Endodermal cell (in vitro differentiated cells): Measurements from ENCODE around the gene PBXIP1. TPM values are rescaled to one million over a fixed set of nuclear protein-coding genes. Genes with fewer than 3 reads are reported as not detected.
A peak's percentile ranks its signal among the peaks of the same experiment; 100 is the strongest.

Experiments used
- DNase-seq: peaks from one replicate; pipeline ENCODE4 v3.0.0-alpha.2; 2017
- H3K27ac ChIP-seq: 2 replicates; pipeline ENCODE4 v1.5.1; 2013; ENCODE audit warnings: mild to moderate bottlenecking, low read depth, low read length, moderate library complexity
- H3K27me3 ChIP-seq: 2 replicates; pipeline ENCODE4 v1.6.1; 2013; ENCODE audit warnings: mild to moderate bottlenecking, low read length, moderate library complexity; ENCODE audit not compliant: insufficient read depth, control insufficient read depth, poor library complexity, severe bottlenecking
- H3K36me3 ChIP-seq: 2 replicates; pipeline ENCODE4 v1.7.0; 2013; ENCODE audit warnings: mild to moderate bottlenecking, low read length, moderate library complexity; ENCODE audit not compliant: control insufficient read depth, insufficient read depth
- H3K4me1 ChIP-seq: one replicate; pipeline ENCODE4 v1.7.0; 2013; ENCODE audit warnings: low read length; ENCODE audit not compliant: control insufficient read depth, insufficient read depth
- H3K4me3 ChIP-seq: 2 replicates; pipeline ENCODE4 v1.5.1; 2013; ENCODE audit warnings: mild to moderate bottlenecking, low read length, moderate library complexity
- H3K9ac ChIP-seq: 2 replicates; pipeline ENCODE4 v1.6.1; 2013; ENCODE audit warnings: mild to moderate bottlenecking, low read length, moderate library complexity; ENCODE audit not compliant: poor library complexity, severe bottlenecking; ENCODE audit errors: extremely low read depth
- H3K9me3 ChIP-seq: 2 replicates; pipeline ENCODE4 v1.6.1; 2013; ENCODE audit warnings: mild to moderate bottlenecking, low read length, moderate library complexity; ENCODE audit not compliant: control insufficient read depth
- H3K27ac Mint-ChIP-seq: 2 replicates; pipeline ENCODE4 v1.8.0; 2020; ENCODE audit warnings: mixed read lengths
- H3K27me3 Mint-ChIP-seq: 2 replicates; pipeline ENCODE4 v1.8.0; 2021; ENCODE audit warnings: mild to moderate bottlenecking, mixed read lengths; ENCODE audit not compliant: insufficient read depth
- H3K36me3 Mint-ChIP-seq: 2 replicates; pipeline ENCODE4 v1.8.0; 2020; ENCODE audit warnings: low read depth, mixed read lengths
- H3K4me1 Mint-ChIP-seq: 2 replicates; pipeline ENCODE4 v1.8.0; 2020; ENCODE audit warnings: mixed read lengths
- H3K4me3 Mint-ChIP-seq: 2 replicates; pipeline ENCODE4 v1.8.0; 2020; ENCODE audit warnings: mild to moderate bottlenecking, moderate library complexity, mixed read lengths
- H3K9me3 Mint-ChIP-seq: 2 replicates; pipeline ENCODE4 v1.8.0; 2020; ENCODE audit warnings: mild to moderate bottlenecking, mixed read lengths
- WGBS, 2 experiments: methylation state at CpG; one replicate each; pipeline versions ENCODE4 v1.1.5 to v1.1.7; 2013; ENCODE audit warnings: missing lambda C conversion rate in 2 of 2, mixed read lengths in 1 of 2; ENCODE audit not compliant: insufficient coverage in 1 of 2, insufficient read length in 1 of 2; 5-methylcytosine and 5-hydroxymethylcytosine counted together
- total RNA-seq, 2 donors: library from RNA; stranded (reverse); fragmentation: NEBNext Ultra II Directional in 1 of 2; extraction: Animal tissue kit (Norgen Biotek cat#: 25700) in 1 of 2; gene quantifications; 2 replicates in 1 of 2; 3 replicates in 1 of 2; pipeline ENCODE4 v1.2.1, GENCODE V29; 2021
- TF ChIP-seq, protein P1 (sequence below): fragments of 200-600 bp; sonication (generic); conservative IDR thresholded peaks from 2 replicates; pipeline ENCODE4 v1.5.0; 2021; ENCODE audit warnings: antibody characterized with exemption, mild to moderate bottlenecking

PBXIP1 gene
- total RNA-seq, 2 donors from 2014 or later, result 42.5 to 61.3 TPM

DNA sequence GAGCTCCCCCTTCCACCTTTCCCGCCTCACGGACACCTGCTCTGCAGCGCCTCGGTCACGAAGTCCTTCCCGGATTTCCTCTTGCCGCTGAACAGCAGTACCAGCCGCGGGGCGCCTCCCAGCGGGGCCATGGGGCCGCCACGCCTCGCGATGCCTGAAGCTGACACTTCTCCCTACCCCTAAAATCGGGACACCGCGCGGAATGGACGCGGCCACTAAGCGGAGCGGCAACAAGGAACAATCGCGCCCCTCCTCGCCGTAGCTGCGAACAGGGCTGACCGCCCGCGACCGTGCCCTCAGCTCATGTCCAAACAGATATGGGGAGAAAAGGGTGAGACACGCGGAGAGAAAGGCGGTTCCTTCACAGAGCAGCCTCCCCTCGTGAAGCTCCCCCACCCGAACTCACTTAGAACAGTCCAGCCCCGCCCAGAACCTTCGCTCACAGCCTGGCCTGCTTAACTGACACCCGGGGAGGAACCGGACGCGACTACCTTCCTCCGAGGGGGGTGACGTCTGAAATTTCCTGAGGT lies 19.3 kb downstream of the PBXIP1 start, which contains the start of gene PMVK:
TSS of gene PMVK (minus strand) at position 165 of the 530 bp plus-strand sequence. CDS start at position 131, 34 bp downstream.
- Histone ChIP-seq H3K9ac (peak within 1 kb of the TSS; percentile 99), H3K27me3 (no peaks in the 10 kb centered on the region), H3K36me3 (no peaks in the 10 kb centered on the region), H3K4me3 (peak within 1 kb of the TSS; percentile 93), H3K4me1 (no peaks in the 10 kb centered on the region), H3K9me3 (no peaks in the 10 kb centered on the region), H3K27ac (peak within 1 kb of the TSS; percentile 100)
- Mint-ChIP-seq H3K27ac (peak within 1 kb of the TSS; percentile 100), H3K4me3 (peak within 1 kb of the TSS; percentile 81), H3K9me3 (no peaks in the 10 kb centered on the region), H3K36me3 (no peaks in the 10 kb centered on the region), H3K27me3 (peaks cover 2% of the 10 kb centered on the region), H3K4me1 (peaks cover 22% of the 10 kb centered on the region)
- DNase-seq, result peak; percentile 97
- TF ChIP-seq, protein P1, sequence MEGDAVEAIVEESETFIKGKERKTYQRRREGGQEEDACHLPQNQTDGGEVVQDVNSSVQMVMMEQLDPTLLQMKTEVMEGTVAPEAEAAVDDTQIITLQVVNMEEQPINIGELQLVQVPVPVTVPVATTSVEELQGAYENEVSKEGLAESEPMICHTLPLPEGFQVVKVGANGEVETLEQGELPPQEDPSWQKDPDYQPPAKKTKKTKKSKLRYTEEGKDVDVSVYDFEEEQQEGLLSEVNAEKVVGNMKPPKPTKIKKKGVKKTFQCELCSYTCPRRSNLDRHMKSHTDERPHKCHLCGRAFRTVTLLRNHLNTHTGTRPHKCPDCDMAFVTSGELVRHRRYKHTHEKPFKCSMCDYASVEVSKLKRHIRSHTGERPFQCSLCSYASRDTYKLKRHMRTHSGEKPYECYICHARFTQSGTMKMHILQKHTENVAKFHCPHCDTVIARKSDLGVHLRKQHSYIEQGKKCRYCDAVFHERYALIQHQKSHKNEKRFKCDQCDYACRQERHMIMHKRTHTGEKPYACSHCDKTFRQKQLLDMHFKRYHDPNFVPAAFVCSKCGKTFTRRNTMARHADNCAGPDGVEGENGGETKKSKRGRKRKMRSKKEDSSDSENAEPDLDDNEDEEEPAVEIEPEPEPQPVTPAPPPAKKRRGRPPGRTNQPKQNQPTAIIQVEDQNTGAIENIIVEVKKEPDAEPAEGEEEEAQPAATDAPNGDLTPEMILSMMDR, result peak; percentile 47
- 0% methylated on average over 22 to 45 of the region's 45 CpGs for WGBS, 2 experiments

GRCh38 chr1:154935749-154936554 lies 19.9 kb downstream of the PBXIP1 start:
- Mint-ChIP-seq H3K4me1 (peaks cover 19% of the 10 kb centered on the region), H3K4me3 (peak overlapping the region; percentile 81), H3K9me3 (no peaks in the 10 kb centered on the region), H3K27ac (peak overlapping the region; percentile 100), H3K27me3 (peaks cover 2% of the 10 kb centered on the region), H3K36me3 (no peaks in the 10 kb centered on the region)
- Histone ChIP-seq H3K36me3 (peaks cover 4% of the 10 kb centered on the region), H3K9ac (peak overlapping the region; percentile 99), H3K27me3 (no peaks in the 10 kb centered on the region), H3K27ac (peak overlapping the region; percentile 100), H3K4me1 (no peaks in the 10 kb centered on the region), H3K9me3 (no peaks in the 10 kb centered on the region), H3K4me3 (peak overlapping the region; percentile 93)
- TF ChIP-seq, protein P1, result no peak
- no peak for DNase-seq
- 55 to 69% methylated on average over 17 to 27 of the region's 27 CpGs for WGBS, 2 experiments

- no peak for DNase-seq
- TF ChIP-seq, protein P1, result no peak
- Mint-ChIP-seq H3K36me3 (no peaks in the 10 kb centered on the region), H3K4me3 (no peak overlapping the region), H3K9me3 (no peaks in the 10 kb centered on the region), H3K27ac (no peak overlapping the region), H3K27me3 (peaks cover 2% of the 10 kb centered on the region), H3K4me1 (peaks cover 10% of the 10 kb centered on the region)
- no peak overlapping the region for H3K9ac ChIP-seq
- 97% methylated on average over 4 to 5 of the region's 5 CpGs for WGBS, 2 experiments
- no peaks in the 10 kb centered on the region for H3K27me3 ChIP-seq
- no peaks in the 10 kb centered on the region for H3K9me3 ChIP-seq
- H3K36me3 ChIP-seq, result peaks cover 4% of the 10 kb centered on the region
- no peaks in the 10 kb centered on the region for H3K4me1 ChIP-seq
- H3K4me3 ChIP-seq, result no peak overlapping the region
- no peak overlapping the region for H3K27ac ChIP-seq
Measured at GRCh38 chr1:154934358-154934948, 21.4 kb downstream of the PBXIP1 start.
